ENCODE measurements around the gene AKR7A3. TPM values are rescaled to one million over a fixed set of nuclear protein-coding genes. Genes with fewer than 3 reads are reported as not detected.

Gene AKR7A3
- total RNA-seq, 4 donors from 2014 or later: 1.2 to 4.3 TPM; not detected in 2

- H3K9me3 ChIP-seq: no peaks in the 10 kb centered on the region
- H3K36me3 ChIP-seq: no peaks in the 10 kb centered on the region
- no peak for DNase-seq
- intact Hi-C loops (cut with DNase I; ENCODE audit: low total_unique reads): no loop called here
- no peaks in the 10 kb centered on the region for H3K4me1 ChIP-seq
- no peak overlapping the region for H3K4me3 ChIP-seq
- H3K27me3 ChIP-seq: no peaks in the 10 kb centered on the region
- H3K27ac ChIP-seq: no peak overlapping the region
- TF ChIP-seq POLR2A (IDR thresholded peaks at IDR 0.05) (no peak), CTCF (IDR thresholded peaks at IDR 0.05) (no peak)
Observed at GRCh38 chr1:19268445-19268844, 20.1 kb downstream of the AKR7A3 start.

GRCh38 chr1:19262744-19263143, 25.8 kb downstream of the AKR7A3 start:
- Histone ChIP-seq H3K27me3 (no peaks in the 10 kb centered on the region), H3K9me3 (no peaks in the 10 kb centered on the region), H3K4me3 (no peak overlapping the region), H3K36me3 (no peaks in the 10 kb centered on the region), H3K27ac (no peak overlapping the region), H3K4me1 (no peaks in the 10 kb centered on the region)
- DNase-seq: no peak
- intact Hi-C loops (cut with DNase I; ENCODE audit: low total_unique reads): no loop called here
- TF ChIP-seq POLR2A (IDR thresholded peaks at IDR 0.05) (no peak), CTCF (IDR thresholded peaks at IDR 0.05) (no peak)

- TF ChIP-seq POLR2A (IDR thresholded peaks at IDR 0.05): no peak
- Histone ChIP-seq H3K27me3 (no peaks in the 10 kb centered on the region), H3K4me1 (no peaks in the 10 kb centered on the region), H3K36me3 (no peaks in the 10 kb centered on the region), H3K27ac (no peak overlapping the region), H3K4me3 (no peak overlapping the region), H3K9me3 (no peaks in the 10 kb centered on the region)
- DNase-seq: no peak
- intact Hi-C loops (cut with DNase I; ENCODE audit: low total_unique reads): no loop called here
Observed at GRCh38 chr1:19262047-19262446, 26.5 kb downstream of the AKR7A3 start.

- no peaks in the 10 kb centered on the region for H3K4me1 ChIP-seq
- H3K9me3 ChIP-seq: no peaks in the 10 kb centered on the region
- no peak for DNase-seq
- TF ChIP-seq POLR2A (IDR thresholded peaks at IDR 0.05): no peak
- no peak for TF ChIP-seq CTCF (IDR thresholded peaks at IDR 0.05)
- H3K36me3 ChIP-seq: no peaks in the 10 kb centered on the region
- H3K27ac ChIP-seq: no peak overlapping the region
- intact Hi-C loops (cut with DNase I; ENCODE audit: low total_unique reads): no loop called here
- H3K27me3 ChIP-seq: no peaks in the 10 kb centered on the region
- no peak overlapping the region for H3K4me3 ChIP-seq
Observed at GRCh38 chr1:19260211-19261138, 28.1 kb downstream of the AKR7A3 start.

- no peaks in the 10 kb centered on the region for H3K36me3 ChIP-seq
- no peak overlapping the region for H3K27ac ChIP-seq
- no peaks in the 10 kb centered on the region for H3K9me3 ChIP-seq
- intact Hi-C loops (cut with DNase I; ENCODE audit: low total_unique reads): no loop called here
- no peak overlapping the region for H3K4me3 ChIP-seq
- H3K27me3 ChIP-seq: no peaks in the 10 kb centered on the region
- no peak for TF ChIP-seq CTCF (IDR thresholded peaks at IDR 0.05)
- no peak for TF ChIP-seq POLR2A (IDR thresholded peaks at IDR 0.05)
- no peak for DNase-seq
- H3K4me1 ChIP-seq: peaks cover 0 to 5% of the 10 kb centered on the region in 2 donors
Observed at GRCh38 chr1:19258353-19258752, 30.2 kb downstream of the AKR7A3 start.

Measured in uterus (tissue), 4 donors.